Colonic mucosa (tissue), 4 donors: ENCODE measurements around the gene SLC12A7. TPM values are rescaled to one million over a fixed set of nuclear protein-coding genes. Genes with fewer than 3 reads are reported as not detected.

Experiments
- DNase-seq: peaks from one replicate; pipeline ENCODE4 v3.0.0-alpha.2; 2020
- H3K27ac ChIP-seq: fragments of 200-600 bp; one replicate; pipeline ENCODE4 v1.8.0; 2021
- H3K27me3 ChIP-seq: fragments of 200-600 bp; one replicate; pipeline ENCODE4 v1.8.0; 2021
- H3K36me3 ChIP-seq: fragments of 200-600 bp; one replicate; pipeline ENCODE4 v1.8.0; 2021
- H3K4me1 ChIP-seq: fragments of 200-600 bp; one replicate; pipeline ENCODE4 v1.8.0; 2021; ENCODE audit warnings: mild to moderate bottlenecking
- H3K4me3 ChIP-seq: fragments of 200-600 bp; one replicate; pipeline ENCODE4 v1.8.0; 2021
- H3K9ac ChIP-seq, 2 donors: one replicate each; pipeline ENCODE4 v1.7.0; 2013; ENCODE audit warnings: control low read depth in 2 of 2, low read depth in 2 of 2, low read length in 2 of 2
- H3K9me3 ChIP-seq: fragments of 200-600 bp; one replicate; pipeline ENCODE4 v1.8.0; 2021
- CTCF ChIP-seq: fragments of 200-600 bp; IDR thresholded peaks from one replicate; pipeline ENCODE4 v1.8.0; 2022; ENCODE audit warnings: antibody characterized with exemption, mild to moderate bottlenecking
- intact Hi-C: fragments of 100-400 bp; cut with DNase I; formaldehyde crosslinking; loops from one replicate; pipeline ENCODE4 v1.14.1; 2022
- total RNA-seq, 2 donors: library from RNA; stranded (reverse); fragmentation: NEBNext Ultra II Directional in 1 of 2; extraction: Animal tissue kit (Norgen Biotek cat#: 25700) in 1 of 2; gene quantifications; one replicate each; pipeline ENCODE4 v1.2.1, GENCODE V29; 2021
- donor health status: healthy.
- donor health status: DM: no; HTN: no; CAD: no.
- donor health status: DM: no; HTN: no; CAD: no.

Gene SLC12A7
- total RNA-seq, 2 donors from 2014 or later, result 64.6 to 81.2 TPM

GRCh38 chr5:1106385-1107166 is 5.3 kb downstream of the SLC12A7 start:
- Histone ChIP-seq H3K4me1 (peaks cover 43% of the 10 kb centered on the region), H3K9ac (peak overlapping the region in 1 of 2 donors; percentile 85), H3K36me3 (no peaks in the 10 kb centered on the region), H3K27ac (peak overlapping the region; percentile 89), H3K4me3 (no peak overlapping the region), H3K27me3 (no peaks in the 10 kb centered on the region), H3K9me3 (no peaks in the 10 kb centered on the region)
- DNase-seq, result no peak
- no peak for TF ChIP-seq CTCF
- intact Hi-C loops, result no loop called here

- intact Hi-C loops, result no loop called here
- peak overlapping the region; percentile 89 for H3K27ac ChIP-seq
- H3K4me1 ChIP-seq, result peaks cover 43% of the 10 kb centered on the region
- no peaks in the 10 kb centered on the region for H3K36me3 ChIP-seq
- peak overlapping the region; percentile 52 to 85 for H3K9ac ChIP-seq
- H3K9me3 ChIP-seq, result no peaks in the 10 kb centered on the region
- no peak for TF ChIP-seq CTCF
- DNase-seq, result peak; percentile 92
- no peak overlapping the region for H3K4me3 ChIP-seq
- no peaks in the 10 kb centered on the region for H3K27me3 ChIP-seq
These were observed 6.3 kb downstream of the SLC12A7 start for GRCh38 chr5:1105350-1106265.

GRCh38 chr5:1104327-1105006 is 7.4 kb downstream of the SLC12A7 start:
- TF ChIP-seq CTCF, result no peak
- Histone ChIP-seq H3K9ac (peak overlapping the region; percentile 51 to 85), H3K36me3 (no peaks in the 10 kb centered on the region), H3K4me3 (no peak overlapping the region), H3K9me3 (no peaks in the 10 kb centered on the region), H3K27me3 (no peaks in the 10 kb centered on the region), H3K27ac (peak overlapping the region; percentile 47), H3K4me1 (peaks cover 38% of the 10 kb centered on the region)
- DNase-seq, result no peak
- intact Hi-C loops, result no loop called here

GRCh38 chr5:1103505-1104326 is 8.1 kb downstream of the SLC12A7 start:
- peaks cover 37% of the 10 kb centered on the region for H3K4me1 ChIP-seq
- H3K27me3 ChIP-seq, result no peaks in the 10 kb centered on the region
- peak overlapping the region; percentile 2 for H3K4me3 ChIP-seq
- intact Hi-C loops, result no loop called here
- peak overlapping the region; percentile 51 to 52 for H3K9ac ChIP-seq
- H3K9me3 ChIP-seq, result no peaks in the 10 kb centered on the region
- H3K27ac ChIP-seq, result peak overlapping the region; percentile 47
- no peaks in the 10 kb centered on the region for H3K36me3 ChIP-seq
- no peak for TF ChIP-seq CTCF
- DNase-seq, result peak; percentile 88
